Esophagus squamous epithelium (tissue), 5 donors: ENCODE results near the gene TSPEAR. TPM values are rescaled to one million over a fixed set of nuclear protein-coding genes. Genes with fewer than 3 reads are reported as not detected.

Source experiments
- DNase-seq: peaks from one replicate; lab custom pipeline; 2025; lab: John Stamatoyannopoulos, UW
- H3K27ac ChIP-seq, 4 donors: fragments of 200-600 bp; sonication (generic); one replicate each; pipeline ENCODE4 v1.5.1; 2016 to 2019; ENCODE audit warnings: mild to moderate bottlenecking in 1 of 4
- H3K27me3 ChIP-seq, 4 donors: fragments of 200-600 bp; sonication (generic); 1 replicate in 3 of 4; 2 replicates in 1 of 4; pipeline versions ENCODE4 v1.5.1 to v1.6.0; 2017 to 2021; ENCODE audit warnings: antibody characterized with exemption in 1 of 4
- H3K36me3 ChIP-seq, 3 donors: fragments of 200-600 bp; sonication (generic); one replicate each; pipeline ENCODE4 v1.5.1; 2016 to 2019
- H3K4me1 ChIP-seq, 3 donors: fragments of 200-600 bp; sonication (generic); one replicate each; pipeline ENCODE4 v1.5.1; 2017 to 2019
- H3K4me3 ChIP-seq, 4 donors: fragments of 200-600 bp; sonication (generic); 1 replicate in 3 of 4; 2 replicates in 1 of 4; pipeline ENCODE4 v1.5.1; 2016 to 2019; ENCODE audit warnings: mild to moderate bottlenecking in 2 of 4, moderate library complexity in 1 of 4
- H3K9me3 ChIP-seq, 3 donors: fragments of 200-600 bp; sonication (generic); one replicate each; pipeline ENCODE4 v1.5.1; 2016 to 2019
- CTCF ChIP-seq, 6 experiments: fragments of 450-650 bp in 4 of 6; fragments of 200-600 bp in 2 of 6; sonication (generic) in 2 of 6; IDR thresholded peaks; one replicate each; pipeline ENCODE4 v1.5.1; 2016 to 2019; ENCODE audit warnings: antibody characterized with exemption in 6 of 6, mild to moderate bottlenecking in 4 of 6, moderate library complexity in 4 of 6
- POLR2A ChIP-seq, 4 donors: fragments of 450-650 bp; IDR thresholded peaks; one replicate each; pipeline ENCODE4 v1.6.1; 2017; ENCODE audit warnings: antibody characterized with exemption in 4 of 4, mild to moderate bottlenecking in 4 of 4, moderate library complexity in 3 of 4
- WGBS, 2 donors: methylation state at CpG; one replicate each; pipeline ENCODE4 v1.1.5; 2018; 5-methylcytosine and 5-hydroxymethylcytosine counted together
- intact Hi-C: fragments of 100-400 bp; cut with DNase I; formaldehyde crosslinking; loops from one replicate; pipeline ENCODE4 v1.15.0; 2022
- total RNA-seq, 4 donors: library from RNA; depleted of rRNA; stranded (reverse); fragments of >200 nt; gene quantifications; one replicate each; pipeline ENCODE4 v1.1.0, GENCODE V29; 2016
- donor health status: DM: yes; HTN: yes; CAD: no.

The TSPEAR gene
- total RNA-seq, 4 donors from 2014 or later, result not detected

DNA sequence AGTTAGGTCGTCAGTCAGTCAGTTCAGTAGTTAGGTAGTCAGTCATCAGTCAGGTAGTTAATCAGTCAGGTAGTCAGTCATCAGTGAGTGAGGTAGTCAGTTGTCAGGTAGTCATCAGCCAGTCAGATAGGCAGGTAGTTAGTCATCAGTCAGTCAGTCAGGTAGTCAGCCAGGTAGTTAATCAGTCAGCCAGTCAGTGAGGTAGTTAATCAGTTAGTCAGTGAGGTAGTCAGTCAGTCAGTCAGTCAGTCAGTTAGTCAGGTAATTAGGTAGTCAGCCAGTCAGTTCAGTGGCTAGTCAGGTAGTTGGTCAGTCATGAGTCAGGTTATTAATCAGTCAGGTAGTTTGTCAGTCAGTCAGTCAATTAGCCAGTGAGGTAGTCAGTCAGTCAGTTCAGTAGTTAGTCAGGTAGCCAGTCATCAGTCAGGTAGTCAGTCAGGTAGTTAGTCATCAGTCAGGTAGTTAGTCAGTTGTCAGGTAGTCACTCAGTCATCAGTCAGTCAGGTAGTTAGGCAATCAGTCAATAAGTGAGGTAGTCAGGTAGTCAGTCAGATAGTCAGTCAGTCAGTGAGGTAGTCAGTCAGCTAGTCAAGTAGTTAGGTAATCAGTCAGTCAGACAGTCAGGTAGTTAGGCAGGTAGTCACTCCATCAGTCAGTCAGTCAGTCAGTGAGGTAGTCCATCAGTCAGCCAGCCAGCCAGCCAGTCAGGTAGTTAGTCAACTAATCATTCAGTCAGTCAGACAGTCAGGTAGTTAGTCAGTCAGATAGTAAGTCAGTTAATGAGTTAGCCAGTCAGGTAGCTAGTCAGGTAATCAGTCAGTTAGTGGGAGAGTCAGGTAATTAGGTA lies 187.6 kb downstream of the TSPEAR start:
- no peaks in the 10 kb centered on the region for H3K4me1 ChIP-seq
- no peak overlapping the region for H3K4me3 ChIP-seq
- 70 to 100% methylated on average over 1 of the region's 1 CpG for WGBS, 2 donors
- H3K27ac ChIP-seq, result no peak overlapping the region
- DNase-seq, result no peak
- H3K27me3 ChIP-seq, result peaks cover 0 to 23% (median 0%) of the 10 kb centered on the region in 4 donors
- TF ChIP-seq CTCF (IDR thresholded peaks at IDR 0.05), result no peak
- no peak for TF ChIP-seq POLR2A (IDR thresholded peaks at IDR 0.05)
- intact Hi-C loops, result no loop called here
- no peaks in the 10 kb centered on the region for H3K9me3 ChIP-seq
- H3K36me3 ChIP-seq, result no peaks in the 10 kb centered on the region

- Histone ChIP-seq H3K36me3 (no peaks in the 10 kb centered on the region), H3K4me1 (no peaks in the 10 kb centered on the region), H3K9me3 (no peaks in the 10 kb centered on the region), H3K27me3 (peaks cover 0 to 23% (median 0%) of the 10 kb centered on the region in 4 donors), H3K27ac (no peak overlapping the region), H3K4me3 (no peak overlapping the region)
- intact Hi-C loops, result no loop called here
- no peak for DNase-seq
- TF ChIP-seq POLR2A (IDR thresholded peaks at IDR 0.05) (no peak), CTCF (IDR thresholded peaks at IDR 0.05) (no peak)
- 83% methylated on average over 1 of the region's 1 CpG; no CpG with 5 or more reads in 1 of the 2 donors for WGBS, 2 donors
Measured at GRCh38 chr21:44522753-44523204, 188.6 kb downstream of the TSPEAR start.

DNA sequence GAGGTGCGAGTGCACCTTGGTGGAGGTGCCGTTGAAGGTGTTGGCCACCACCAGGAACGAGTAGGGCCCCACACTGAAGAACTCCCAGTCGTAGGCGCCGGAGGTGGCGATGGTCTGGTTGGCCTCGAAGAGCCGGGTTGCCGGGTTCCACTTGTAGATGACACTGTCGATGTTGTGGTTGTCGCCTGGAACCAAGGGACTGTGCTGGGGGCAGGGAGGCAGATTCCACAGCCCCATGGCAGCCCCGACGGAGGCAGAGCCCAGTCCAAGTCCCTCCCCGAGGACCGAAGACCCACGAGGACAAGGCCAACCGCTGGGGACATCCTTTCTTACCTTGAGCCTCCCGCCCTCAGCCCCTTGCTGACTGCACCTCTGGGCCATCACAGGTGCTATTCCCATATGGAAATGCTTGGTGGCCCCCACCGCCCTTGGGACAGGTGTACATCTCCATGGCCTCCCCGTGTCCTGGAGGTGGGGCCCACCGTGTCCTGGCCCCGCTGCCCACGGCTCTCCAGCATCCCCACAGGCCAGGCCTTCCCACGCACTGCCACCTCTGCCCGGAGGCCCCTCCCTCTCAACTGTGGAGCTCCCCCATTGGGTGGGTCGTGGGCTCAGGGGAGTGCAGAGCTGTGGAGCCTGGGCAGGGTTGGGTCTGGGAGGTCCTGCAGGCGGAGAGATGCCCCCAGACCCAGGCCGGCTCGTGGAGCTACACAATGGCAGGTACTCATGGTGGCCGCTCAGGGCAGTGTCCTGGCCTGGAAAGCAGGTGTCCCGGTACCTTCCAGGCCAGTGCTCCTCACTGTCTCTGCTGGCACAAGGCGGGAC lies 189.2 kb downstream of the TSPEAR start:
- Histone ChIP-seq H3K36me3 (no peaks in the 10 kb centered on the region), H3K4me3 (no peak overlapping the region), H3K4me1 (no peaks in the 10 kb centered on the region), H3K9me3 (no peaks in the 10 kb centered on the region), H3K27me3 (peaks cover 0 to 23% (median 0%) of the 10 kb centered on the region in 4 donors), H3K27ac (no peak overlapping the region)
- no peak for TF ChIP-seq CTCF (IDR thresholded peaks at IDR 0.05)
- no peak for TF ChIP-seq POLR2A (IDR thresholded peaks at IDR 0.05)
- 88 to 89% methylated on average over 18 to 21 of the region's 33 CpGs for WGBS, 2 donors
- intact Hi-C loops, result no loop called here
- DNase-seq, result no peak

- TF ChIP-seq POLR2A (IDR thresholded peaks at IDR 0.05) (no peak), CTCF (IDR thresholded peaks at IDR 0.05) (no peak)
- intact Hi-C loops, result no loop called here
- no peak for DNase-seq
- peaks cover 0 to 23% (median 0%) of the 10 kb centered on the region in 4 donors for H3K27me3 ChIP-seq
- no peaks in the 10 kb centered on the region for H3K9me3 ChIP-seq
- H3K4me3 ChIP-seq, result no peak overlapping the region
- WGBS, 2 donors, result 85 to 89% methylated on average over 3 to 10 of the region's 22 CpGs
- no peak overlapping the region for H3K27ac ChIP-seq
- H3K4me1 ChIP-seq, result no peaks in the 10 kb centered on the region
- no peaks in the 10 kb centered on the region for H3K36me3 ChIP-seq
Measured at GRCh38 chr21:44521301-44521927, 190.0 kb downstream of the TSPEAR start.
